Measurements from ENCODE around the gene NBEA. TPM values are rescaled to one million over a fixed set of nuclear protein-coding genes. Genes with fewer than 3 reads are reported as not detected.
A peak's percentile ranks its signal among the peaks of the same experiment; 100 is the strongest.

The NBEA gene
- total RNA-seq, 2 donors from 2014 or later = 7.7 to 10.2 TPM

GRCh38 chr13:35720290-35720689 is 778.2 kb downstream of the NBEA start:
- H3K27ac ChIP-seq = no peak overlapping the region
- TF ChIP-seq, protein P1, sequence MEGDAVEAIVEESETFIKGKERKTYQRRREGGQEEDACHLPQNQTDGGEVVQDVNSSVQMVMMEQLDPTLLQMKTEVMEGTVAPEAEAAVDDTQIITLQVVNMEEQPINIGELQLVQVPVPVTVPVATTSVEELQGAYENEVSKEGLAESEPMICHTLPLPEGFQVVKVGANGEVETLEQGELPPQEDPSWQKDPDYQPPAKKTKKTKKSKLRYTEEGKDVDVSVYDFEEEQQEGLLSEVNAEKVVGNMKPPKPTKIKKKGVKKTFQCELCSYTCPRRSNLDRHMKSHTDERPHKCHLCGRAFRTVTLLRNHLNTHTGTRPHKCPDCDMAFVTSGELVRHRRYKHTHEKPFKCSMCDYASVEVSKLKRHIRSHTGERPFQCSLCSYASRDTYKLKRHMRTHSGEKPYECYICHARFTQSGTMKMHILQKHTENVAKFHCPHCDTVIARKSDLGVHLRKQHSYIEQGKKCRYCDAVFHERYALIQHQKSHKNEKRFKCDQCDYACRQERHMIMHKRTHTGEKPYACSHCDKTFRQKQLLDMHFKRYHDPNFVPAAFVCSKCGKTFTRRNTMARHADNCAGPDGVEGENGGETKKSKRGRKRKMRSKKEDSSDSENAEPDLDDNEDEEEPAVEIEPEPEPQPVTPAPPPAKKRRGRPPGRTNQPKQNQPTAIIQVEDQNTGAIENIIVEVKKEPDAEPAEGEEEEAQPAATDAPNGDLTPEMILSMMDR (IDR thresholded peaks at IDR 0.05) = no peak
- H3K4me1 ChIP-seq (ENCODE audit: control insufficient read depth in 1 of 2, low read depth in 2 of 2) = peaks cover 6 to 20% of the 10 kb centered on the region in 2 donors
- no peaks in the 10 kb centered on the region for H3K27me3 ChIP-seq (replicated peaks; ENCODE audit: insufficient read depth)
- H3K9me3 ChIP-seq = no peaks in the 10 kb centered on the region
- no peak overlapping the region for H3K4me3 ChIP-seq
- DNase-seq (ENCODE audit: low spot score) (no peak), ATAC-seq (ENCODE audit: insufficient number of reproducible peaks, low FRiP score, low read depth) (no peak)
- H3K36me3 ChIP-seq = no peaks in the 10 kb centered on the region

GRCh38 chr13:35720690-35721554 is 778.9 kb downstream of the NBEA start:
- Histone ChIP-seq H3K27ac (no peak overlapping the region), H3K9me3 (no peaks in the 10 kb centered on the region), H3K27me3 (replicated peaks; ENCODE audit: insufficient read depth) (no peaks in the 10 kb centered on the region), H3K4me3 (peak overlapping the region; percentile 27), H3K36me3 (no peaks in the 10 kb centered on the region), H3K4me1 (ENCODE audit: control insufficient read depth in 1 of 2, low read depth in 2 of 2) (peaks cover 6 to 20% of the 10 kb centered on the region in 2 donors)
- DNase-seq (ENCODE audit: low spot score) (no peak), ATAC-seq (ENCODE audit: insufficient number of reproducible peaks, low FRiP score, low read depth) (no peak)
- TF ChIP-seq, protein P1 (IDR thresholded peaks at IDR 0.05) = peak; percentile 85

All from thoracic aorta (tissue), 2 donors.